ENCODE results near the gene PCBP3.

- TF ChIP-seq EZH2 (IDR thresholded peaks at IDR 0.05; ENCODE audit: borderline replicate concordance, low read depth, low read length, severe bottlenecking), result no peak
- TF ChIP-seq CTCF (IDR thresholded peaks at IDR 0.05; ENCODE audit: borderline replicate concordance, extremely low read depth, low read length, poor library complexity, severe bottlenecking), result no peak
Observed at GRCh38 chr21:45861156-45861870, 217.8 kb downstream of the PCBP3 start.
